ENCODE results near the gene ARHGAP15. TPM values are rescaled to one million over a fixed set of nuclear protein-coding genes. Genes with fewer than 3 reads are reported as not detected.

Gene ARHGAP15
- polyA plus RNA-seq, 1 experiment, result not detected

GRCh38 chr2:143603846-143604565 lies 474.8 kb downstream of the ARHGAP15 start:
- Histone ChIP-seq H3K4me3 (ENCODE audit: low read depth, low read length) (no peak overlapping the region), H3K36me3 (ENCODE audit: control insufficient read depth, insufficient read depth, low read length) (no peaks in the 10 kb centered on the region), H3K27me3 (ENCODE audit: control insufficient read depth, insufficient read depth, low read length) (no peaks in the 10 kb centered on the region)
- ChIA-PET CTCF (interaction anchor here (2.2 kb wide), 1 partner anchor 10 kb away, joined by 8 read pairs; no protein-coding TSS in a partner anchor), POLR2A (interaction anchor here (0.6 kb wide), 1 partner anchor 58 kb away, joined by 3 read pairs; no protein-coding TSS in a partner anchor)
- no peak for DNase-seq (ENCODE audit: low read depth)
- TF ChIP-seq CTCF (IDR thresholded peaks at IDR 0.05; ENCODE audit: insufficient read depth, low read depth, low read length), result no peak

GRCh38 chr2:143604566-143604959 lies 475.3 kb downstream of the ARHGAP15 start:
- H3K4me3 ChIP-seq (ENCODE audit: low read depth, low read length), result no peak overlapping the region
- POLR2A ChIA-PET, result interaction anchor here (0.6 kb wide), 1 partner anchor 59 kb away, joined by 3 read pairs; no protein-coding TSS in a partner anchor
- no peaks in the 10 kb centered on the region for H3K36me3 ChIP-seq (ENCODE audit: control insufficient read depth, insufficient read depth, low read length)
- CTCF ChIA-PET, result interaction anchor here (2.2 kb wide), 1 partner anchor 10 kb away, joined by 8 read pairs; no protein-coding TSS in a partner anchor
- DNase-seq (ENCODE audit: low read depth), result no peak
- TF ChIP-seq CTCF (IDR thresholded peaks at IDR 0.05; ENCODE audit: insufficient read depth, low read depth, low read length), result no peak
- H3K27me3 ChIP-seq (ENCODE audit: control insufficient read depth, insufficient read depth, low read length), result no peaks in the 10 kb centered on the region

GRCh38 chr2:143607231-143608062 lies 478.2 kb downstream of the ARHGAP15 start:
- Histone ChIP-seq H3K4me3 (ENCODE audit: low read depth, low read length) (no peak overlapping the region), H3K36me3 (ENCODE audit: control insufficient read depth, insufficient read depth, low read length) (no peaks in the 10 kb centered on the region), H3K27me3 (ENCODE audit: control insufficient read depth, insufficient read depth, low read length) (no peaks in the 10 kb centered on the region)
- DNase-seq (ENCODE audit: low read depth), result no peak
- ChIA-PET CTCF (interaction anchor here (1.0 kb wide), 1 partner anchor 9 kb away, joined by 3 read pairs; no protein-coding TSS in a partner anchor), POLR2A (no interaction called here)
- no peak for TF ChIP-seq CTCF (IDR thresholded peaks at IDR 0.05; ENCODE audit: insufficient read depth, low read depth, low read length)

GRCh38 chr2:143608063-143608423 lies 478.8 kb downstream of the ARHGAP15 start:
- Histone ChIP-seq H3K27me3 (ENCODE audit: control insufficient read depth, insufficient read depth, low read length) (no peaks in the 10 kb centered on the region), H3K36me3 (ENCODE audit: control insufficient read depth, insufficient read depth, low read length) (no peaks in the 10 kb centered on the region), H3K4me3 (ENCODE audit: low read depth, low read length) (no peak overlapping the region)
- CTCF ChIA-PET, result interaction anchor here (1.0 kb wide), 1 partner anchor 8 kb away, joined by 3 read pairs; no protein-coding TSS in a partner anchor
- no peak for DNase-seq (ENCODE audit: low read depth)
- POLR2A ChIA-PET, result no interaction called here
- TF ChIP-seq CTCF (IDR thresholded peaks at IDR 0.05; ENCODE audit: insufficient read depth, low read depth, low read length), result no peak

DNA sequence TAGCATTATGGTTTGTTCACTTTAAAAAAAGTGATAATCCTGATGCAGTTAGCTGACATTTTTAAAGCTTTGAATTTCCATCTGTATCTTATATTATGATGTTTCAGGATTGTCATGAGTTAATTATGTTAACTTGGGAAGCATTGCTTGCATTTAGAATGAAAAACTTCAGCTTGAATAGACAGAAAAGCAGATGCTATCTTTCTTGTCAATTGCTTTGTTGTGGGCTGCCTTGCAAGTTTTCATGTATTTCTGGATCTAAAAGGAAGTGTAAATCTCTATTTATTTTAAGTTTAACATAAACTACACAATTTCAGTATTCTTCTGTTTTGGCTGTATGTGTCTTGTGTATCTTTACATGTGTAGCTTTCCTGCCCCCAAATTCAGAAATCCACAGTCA lies 479.5 kb downstream of the ARHGAP15 start:
- no peaks in the 10 kb centered on the region for H3K36me3 ChIP-seq (ENCODE audit: control insufficient read depth, insufficient read depth, low read length)
- no peak overlapping the region for H3K4me3 ChIP-seq (ENCODE audit: low read depth, low read length)
- no peak for TF ChIP-seq CTCF (IDR thresholded peaks at IDR 0.05; ENCODE audit: insufficient read depth, low read depth, low read length)
- ChIA-PET CTCF (no interaction called here), POLR2A (no interaction called here)
- DNase-seq (ENCODE audit: low read depth), result no peak
- no peaks in the 10 kb centered on the region for H3K27me3 ChIP-seq (ENCODE audit: control insufficient read depth, insufficient read depth, low read length)
